ENCODE measurements around the gene CSK.

The CSK gene

DNA sequence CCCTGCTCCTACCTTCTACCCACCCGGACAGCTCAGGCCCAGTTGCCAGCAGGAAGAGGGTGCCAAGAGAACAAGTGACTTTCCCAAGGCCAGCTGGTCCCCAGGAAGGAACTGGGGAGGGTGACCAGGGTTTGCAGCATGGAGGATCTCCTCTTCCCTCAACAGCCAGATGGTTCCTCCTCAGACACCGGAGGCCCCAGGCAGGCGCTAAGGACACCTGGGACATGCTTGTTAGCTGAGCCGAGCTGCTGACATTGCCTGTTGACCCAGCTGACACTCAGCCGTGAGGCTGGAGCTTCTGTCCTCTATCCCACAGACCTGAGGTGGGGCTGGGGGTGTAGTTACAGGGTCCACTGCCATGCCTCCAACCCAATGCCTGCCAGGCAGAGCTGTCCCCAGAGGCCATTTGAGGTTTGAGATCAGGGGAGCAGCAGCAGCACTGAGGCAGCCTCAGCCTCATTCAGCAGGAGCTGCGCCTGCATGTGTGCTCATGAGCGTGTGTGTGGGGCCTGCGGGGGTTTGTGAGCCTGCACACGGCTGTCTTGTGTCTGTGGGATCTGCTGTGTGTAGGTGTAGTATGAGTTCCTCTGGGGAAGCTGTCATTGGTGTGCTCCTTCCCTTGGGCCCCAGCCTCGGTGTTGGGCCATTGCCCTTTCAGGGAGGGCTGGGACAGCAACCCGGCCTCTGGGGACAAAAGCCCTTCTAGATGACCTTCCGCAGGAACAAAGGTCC, 51.7 kb downstream of the CSK start:
- Histone ChIP-seq H3K4me2 (ENCODE audit: low read length) (no peak overlapping the region), H3K9me3 (ENCODE audit: insufficient read depth, low read depth, low read length) (no peaks in the 10 kb centered on the region), H3K27me3 (ENCODE audit: insufficient read depth, low read length) (no peaks in the 10 kb centered on the region), H3K9ac (ENCODE audit: low read length) (no peak overlapping the region), H2BK5ac (ENCODE audit: low read depth, low read length, poor library complexity) (no peak overlapping the region), H2AFZ (ENCODE audit: insufficient read depth, low read length, poor library complexity) (no peak overlapping the region), H2BK120ac (ENCODE audit: insufficient read depth, low read length, poor library complexity) (no peak overlapping the region), H2BK12ac (ENCODE audit: low read length) (no peak overlapping the region), H3K18ac (ENCODE audit: low read length) (no peak overlapping the region), H3K4ac (ENCODE audit: low read depth, low read length) (no peak overlapping the region), H2AK5ac (ENCODE audit: low read length) (no peak overlapping the region), H4K91ac (ENCODE audit: low read depth, low read length) (no peak overlapping the region), H4K12ac (ENCODE audit: low read depth, low read length) (no peak overlapping the region), H3K79me1 (ENCODE audit: low read length) (no peaks in the 10 kb centered on the region), H3K23ac (ENCODE audit: low read length) (no peak overlapping the region), H3K27ac (ENCODE audit: low read depth, low read length) (no peak overlapping the region), H3K79me2 (ENCODE audit: control insufficient read depth, insufficient read depth, low read length, poor library complexity) (no peaks in the 10 kb centered on the region), H3K36me3 (ENCODE audit: control insufficient read depth in 1 of 2, insufficient read depth in 2 of 2, low read length in 2 of 2) (peaks cover 0 to 3% of the 10 kb centered on the region in 2 experiments), H3K14ac (ENCODE audit: low read length) (no peak overlapping the region), H3K4me3 (ENCODE audit: low read depth, low read length) (no peak overlapping the region), H4K8ac (ENCODE audit: low read depth, low read length) (no peak overlapping the region), H3K4me1 (ENCODE audit: control insufficient read depth in 1 of 2, insufficient read depth in 2 of 2, low read length in 2 of 2) (peaks cover 0 to 3% of the 10 kb centered on the region in 2 experiments)
- WGBS (ENCODE audit: extremely low coverage, insufficient coverage, insufficient read length) = no CpG with 5 or more reads among the region's 12 CpGs
- no peak for DNase-seq

DNA sequence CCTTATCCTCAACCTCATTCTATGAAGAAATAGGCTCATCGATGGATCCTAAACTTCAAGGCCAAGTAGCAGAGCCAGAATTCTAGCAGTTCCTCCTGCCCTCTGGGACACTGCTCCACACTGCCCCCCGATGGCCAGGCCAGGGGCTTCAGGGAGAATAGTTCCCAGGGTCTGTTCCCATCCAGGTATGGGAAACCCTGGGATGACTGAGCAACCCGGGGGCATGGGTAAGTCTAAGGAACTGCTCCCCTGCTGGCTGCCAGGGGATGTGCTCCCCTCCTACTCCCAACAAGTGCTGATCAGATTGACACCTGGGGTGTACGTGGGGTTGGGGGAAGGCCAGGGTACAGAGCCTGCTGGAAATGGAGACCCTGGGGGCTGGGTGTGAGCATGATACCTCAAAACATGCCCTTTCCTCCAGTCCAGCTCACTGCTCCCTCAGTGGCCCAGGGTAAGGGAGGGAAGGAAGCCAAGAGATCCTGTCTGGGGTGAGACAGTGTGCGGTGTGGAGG, 53.5 kb downstream of the CSK start:
- Histone ChIP-seq H3K9ac (ENCODE audit: low read length) (no peak overlapping the region), H3K9me3 (ENCODE audit: insufficient read depth, low read depth, low read length) (no peaks in the 10 kb centered on the region), H3K79me2 (ENCODE audit: control insufficient read depth, insufficient read depth, low read length, poor library complexity) (no peaks in the 10 kb centered on the region), H2BK12ac (ENCODE audit: low read length) (no peak overlapping the region), H3K27me3 (ENCODE audit: insufficient read depth, low read length) (no peaks in the 10 kb centered on the region), H3K27ac (ENCODE audit: low read depth, low read length) (no peak overlapping the region), H3K23ac (ENCODE audit: low read length) (no peak overlapping the region), H3K36me3 (ENCODE audit: control insufficient read depth in 1 of 2, insufficient read depth in 2 of 2, low read length in 2 of 2) (peaks cover 0 to 3% of the 10 kb centered on the region in 2 experiments), H3K18ac (ENCODE audit: low read length) (no peak overlapping the region), H3K4me2 (ENCODE audit: low read length) (no peak overlapping the region), H3K4me1 (ENCODE audit: control insufficient read depth in 1 of 2, insufficient read depth in 2 of 2, low read length in 2 of 2) (peaks cover 0 to 3% of the 10 kb centered on the region in 2 experiments), H3K4me3 (ENCODE audit: low read depth, low read length) (no peak overlapping the region), H2AFZ (ENCODE audit: insufficient read depth, low read length, poor library complexity) (no peak overlapping the region), H3K4ac (ENCODE audit: low read depth, low read length) (no peak overlapping the region), H3K79me1 (ENCODE audit: low read length) (no peaks in the 10 kb centered on the region), H2AK5ac (ENCODE audit: low read length) (no peak overlapping the region), H4K12ac (ENCODE audit: low read depth, low read length) (no peak overlapping the region), H4K91ac (ENCODE audit: low read depth, low read length) (no peak overlapping the region), H4K8ac (ENCODE audit: low read depth, low read length) (no peak overlapping the region), H2BK120ac (ENCODE audit: insufficient read depth, low read length, poor library complexity) (no peak overlapping the region), H3K14ac (ENCODE audit: low read length) (no peak overlapping the region), H2BK5ac (ENCODE audit: low read depth, low read length, poor library complexity) (no peak overlapping the region)
- peak; percentile 82 to 92 for DNase-seq
- no CpG with 5 or more reads among the region's 5 CpGs for WGBS (ENCODE audit: extremely low coverage, insufficient coverage, insufficient read length)

DNA sequence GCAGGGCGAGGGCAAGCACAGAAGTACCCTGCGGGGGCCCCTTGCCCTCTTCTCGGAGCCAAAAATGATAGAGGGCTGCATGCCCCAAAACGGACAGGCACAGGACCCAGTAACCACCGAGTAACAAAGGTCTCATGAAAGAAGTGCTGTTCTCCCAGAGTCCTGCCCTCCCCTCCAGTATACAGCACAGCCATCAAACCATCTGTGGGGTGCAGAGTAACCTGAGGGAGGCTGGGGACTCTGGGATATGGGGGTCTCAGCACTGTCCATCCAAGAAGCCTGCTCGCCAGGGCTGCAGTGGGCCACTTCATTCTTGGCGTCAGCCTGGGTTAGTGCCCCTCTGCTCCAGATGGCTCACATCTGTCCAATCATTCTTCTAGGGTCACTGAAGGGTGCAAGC, 55.0 kb downstream of the CSK start:
- H4K91ac ChIP-seq (ENCODE audit: low read depth, low read length) = no peak overlapping the region
- no peak overlapping the region for H2AFZ ChIP-seq (ENCODE audit: insufficient read depth, low read length, poor library complexity)
- H3K4me3 ChIP-seq (ENCODE audit: low read depth, low read length) = no peak overlapping the region
- no peak overlapping the region for H3K9ac ChIP-seq (ENCODE audit: low read length)
- WGBS (ENCODE audit: extremely low coverage, insufficient coverage, insufficient read length) = no CpG with 5 or more reads among the region's 7 CpGs
- H4K8ac ChIP-seq (ENCODE audit: low read depth, low read length) = no peak overlapping the region
- H3K4me2 ChIP-seq (ENCODE audit: low read length) = no peak overlapping the region
- no peak overlapping the region for H2BK12ac ChIP-seq (ENCODE audit: low read length)
- no peak for DNase-seq
- no peak overlapping the region for H3K23ac ChIP-seq (ENCODE audit: low read length)
- no peaks in the 10 kb centered on the region for H3K9me3 ChIP-seq (ENCODE audit: insufficient read depth, low read depth, low read length)
- H3K27ac ChIP-seq (ENCODE audit: low read depth, low read length) = no peak overlapping the region
- H3K18ac ChIP-seq (ENCODE audit: low read length) = no peak overlapping the region
- no peak overlapping the region for H2AK5ac ChIP-seq (ENCODE audit: low read length)
- H3K79me1 ChIP-seq (ENCODE audit: low read length) = no peaks in the 10 kb centered on the region
- no peaks in the 10 kb centered on the region for H3K27me3 ChIP-seq (ENCODE audit: insufficient read depth, low read length)
- H3K79me2 ChIP-seq (ENCODE audit: control insufficient read depth, insufficient read depth, low read length, poor library complexity) = no peaks in the 10 kb centered on the region
- H3K4ac ChIP-seq (ENCODE audit: low read depth, low read length) = no peak overlapping the region
- H4K12ac ChIP-seq (ENCODE audit: low read depth, low read length) = no peak overlapping the region
- H3K36me3 ChIP-seq (ENCODE audit: control insufficient read depth in 1 of 2, insufficient read depth in 2 of 2, low read length in 2 of 2) = peaks cover 0 to 3% of the 10 kb centered on the region in 2 experiments
- no peak overlapping the region for H3K14ac ChIP-seq (ENCODE audit: low read length)
- H3K4me1 ChIP-seq (ENCODE audit: control insufficient read depth in 1 of 2, insufficient read depth in 2 of 2, low read length in 2 of 2) = peaks cover under 1 to 3% of the 10 kb centered on the region in 2 experiments
- no peak overlapping the region for H2BK5ac ChIP-seq (ENCODE audit: low read depth, low read length, poor library complexity)
- no peak overlapping the region for H2BK120ac ChIP-seq (ENCODE audit: insufficient read depth, low read length, poor library complexity)

DNA sequence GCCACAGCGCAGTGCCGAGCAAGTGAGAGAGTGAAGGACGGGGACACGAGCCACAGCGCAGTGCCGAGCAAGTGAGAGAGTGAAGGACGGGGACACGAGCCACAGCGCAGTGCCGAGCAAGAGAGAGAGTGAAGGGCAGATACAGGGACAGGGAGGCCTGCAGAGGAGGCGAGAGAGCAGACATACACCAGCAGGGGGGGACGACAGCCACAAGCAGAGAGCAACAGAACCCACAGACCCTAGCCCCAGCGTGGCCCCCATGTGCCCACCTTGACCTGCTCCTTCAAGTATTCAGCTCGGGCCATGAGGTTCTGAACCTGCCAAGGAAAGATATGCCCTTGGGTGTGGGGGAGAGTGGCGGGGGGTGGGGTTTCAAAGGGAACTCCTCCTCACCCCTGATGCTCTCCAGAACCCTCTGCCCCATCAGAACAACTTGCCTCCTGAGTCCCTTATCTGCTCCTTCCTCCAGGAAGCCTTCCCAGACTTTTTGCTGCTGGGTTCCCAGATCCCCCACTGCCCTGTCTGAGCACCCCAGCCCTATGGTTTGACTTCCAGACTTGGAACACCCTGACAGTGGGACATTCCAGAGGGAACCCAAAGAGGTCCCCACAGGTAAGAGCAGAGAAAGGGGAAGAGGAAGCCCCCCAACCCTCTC, 55.7 kb downstream of the CSK start:
- H3K18ac ChIP-seq (ENCODE audit: low read length) = no peak overlapping the region
- H2AK5ac ChIP-seq (ENCODE audit: low read length) = no peak overlapping the region
- H3K4me2 ChIP-seq (ENCODE audit: low read length) = no peak overlapping the region
- H3K27ac ChIP-seq (ENCODE audit: low read depth, low read length) = no peak overlapping the region
- no peak overlapping the region for H2AFZ ChIP-seq (ENCODE audit: insufficient read depth, low read length, poor library complexity)
- no peak overlapping the region for H3K23ac ChIP-seq (ENCODE audit: low read length)
- H3K79me2 ChIP-seq (ENCODE audit: control insufficient read depth, insufficient read depth, low read length, poor library complexity) = no peaks in the 10 kb centered on the region
- H4K8ac ChIP-seq (ENCODE audit: low read depth, low read length) = no peak overlapping the region
- no peak overlapping the region for H2BK5ac ChIP-seq (ENCODE audit: low read depth, low read length, poor library complexity)
- no peak overlapping the region for H3K9ac ChIP-seq (ENCODE audit: low read length)
- H3K9me3 ChIP-seq (ENCODE audit: insufficient read depth, low read depth, low read length) = no peaks in the 10 kb centered on the region
- no peak overlapping the region for H2BK120ac ChIP-seq (ENCODE audit: insufficient read depth, low read length, poor library complexity)
- no peak overlapping the region for H3K14ac ChIP-seq (ENCODE audit: low read length)
- H4K12ac ChIP-seq (ENCODE audit: low read depth, low read length) = no peak overlapping the region
- no peaks in the 10 kb centered on the region for H3K27me3 ChIP-seq (ENCODE audit: insufficient read depth, low read length)
- no peaks in the 10 kb centered on the region for H3K79me1 ChIP-seq (ENCODE audit: low read length)
- peaks cover 6 to 8% of the 10 kb centered on the region in 2 experiments for H3K4me1 ChIP-seq (ENCODE audit: control insufficient read depth in 1 of 2, insufficient read depth in 2 of 2, low read length in 2 of 2)
- H3K4me3 ChIP-seq (ENCODE audit: low read depth, low read length) = no peak overlapping the region
- no peak overlapping the region for H3K4ac ChIP-seq (ENCODE audit: low read depth, low read length)
- no peak for DNase-seq
- H3K36me3 ChIP-seq (ENCODE audit: control insufficient read depth in 1 of 2, insufficient read depth in 2 of 2, low read length in 2 of 2) = peaks cover 0 to 3% of the 10 kb centered on the region in 2 experiments
- H4K91ac ChIP-seq (ENCODE audit: low read depth, low read length) = no peak overlapping the region
- WGBS (ENCODE audit: extremely low coverage, insufficient coverage, insufficient read length) = no CpG with 5 or more reads among the region's 15 CpGs
- H2BK12ac ChIP-seq (ENCODE audit: low read length) = no peak overlapping the region

All from trophoblast cell (in vitro differentiated cells and primary cell).